Body of pancreas (tissue), 4 donors: ENCODE data around the gene ATP5PD.

ENCODE experiments used
- CTCF ChIP-seq, 7 experiments: fragments of 450-650 bp in 4 of 7; fragments of 200-600 bp in 3 of 7; sonication (generic) in 3 of 7; IDR thresholded peaks; one replicate each; pipeline ENCODE4 v1.5.1; 2016 to 2019; ENCODE audit warnings: antibody characterized with exemption in 7 of 7
- POLR2A ChIP-seq, 3 donors: fragments of 450-650 bp; IDR thresholded peaks; one replicate each; pipeline ENCODE4 v1.6.1; 2016; ENCODE audit warnings: antibody characterized with exemption in 3 of 3, mild to moderate bottlenecking in 2 of 3

DNA sequence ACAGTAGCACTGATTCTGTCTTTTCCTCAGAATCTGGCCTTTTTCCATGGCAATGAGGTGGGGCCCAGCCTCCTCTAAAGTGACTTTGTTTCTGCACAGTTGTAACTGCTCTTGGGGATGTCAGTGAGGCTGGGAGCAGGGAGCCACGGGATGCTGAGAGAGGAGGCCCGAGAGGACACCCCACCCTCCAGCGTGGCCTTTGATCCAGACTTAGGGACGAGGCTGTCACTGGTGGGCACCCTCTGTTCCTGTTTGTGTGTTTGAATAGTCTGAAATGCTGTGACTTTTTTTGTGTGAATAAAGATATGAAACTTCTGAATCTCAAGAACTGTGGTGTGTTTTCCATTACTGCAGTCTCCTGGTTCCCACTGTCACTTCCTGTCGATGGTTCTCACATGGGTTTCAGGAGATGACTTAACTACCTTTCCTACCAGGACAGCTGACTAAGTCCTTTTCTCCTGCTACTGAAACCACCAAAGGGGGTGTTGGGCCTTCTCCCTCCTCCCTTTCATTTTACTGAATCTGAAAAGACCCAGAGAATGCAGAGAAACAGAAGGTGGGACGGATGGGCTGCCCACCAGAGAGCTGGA is 18.9 kb upstream of the ATP5PD start:
- TF ChIP-seq CTCF (IDR thresholded peaks at IDR 0.05) (no peak), POLR2A (IDR thresholded peaks at IDR 0.05) (no peak)
